Measurements from ENCODE around the gene FBXL22. TPM values are rescaled to one million over a fixed set of nuclear protein-coding genes. Genes with fewer than 3 reads are reported as not detected.

Gene FBXL22
- total and polyA plus RNA-seq, 2 of the 8 experiments (the other 6 are each of a cell fraction or from before 2014, with no cell fraction given), result 0.09 to 0.47 TPM

DNA sequence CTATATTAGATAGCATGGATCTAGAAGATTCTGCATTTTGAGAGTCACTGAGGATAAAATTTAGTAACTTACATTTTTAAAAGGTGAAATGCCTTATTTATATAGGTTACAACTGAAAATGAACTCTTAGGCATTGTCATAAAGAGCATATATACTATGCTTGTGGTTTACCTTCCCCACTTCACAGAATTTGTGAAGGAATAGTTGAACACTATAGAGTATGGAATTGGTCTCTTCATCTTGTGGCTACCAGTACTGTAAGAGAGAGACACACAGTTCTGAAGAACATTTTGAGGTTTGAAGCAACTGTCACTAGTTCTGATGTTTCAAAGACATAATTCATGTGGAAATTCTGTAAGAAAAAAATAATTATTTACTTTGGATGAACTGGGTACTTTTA is 41.7 kb upstream of the FBXL22 start:
- H3K79me1 ChIP-seq (ENCODE audit: low read depth, low read length), result no peaks in the 10 kb centered on the region
- no peaks in the 10 kb centered on the region for H3K27me3 ChIP-seq (replicated peaks in 1 of 4; ENCODE audit: control insufficient read depth in 3 of 4, extremely low read depth in 1 of 4, insufficient read depth in 3 of 4, low read length in 3 of 4)
- no peak overlapping the region for H3K4me2 ChIP-seq (ENCODE audit: insufficient read depth in 1 of 2, low read depth in 2 of 2, low read length in 2 of 2)
- H2AK5ac ChIP-seq (ENCODE audit: low read depth, low read length), result no peak overlapping the region
- H2AFZ ChIP-seq (ENCODE audit: low read length), result no peak overlapping the region
- H3K18ac ChIP-seq (ENCODE audit: extremely low read depth, low read length), result no peak overlapping the region
- H4K8ac ChIP-seq (ENCODE audit: extremely low read depth, insufficient read depth, low read length), result no peak overlapping the region
- H3K27ac ChIP-seq (ENCODE audit: low read depth, low read length), result no peak overlapping the region
- no peaks in the 10 kb centered on the region for H3K79me2 ChIP-seq (ENCODE audit: control insufficient read depth in 1 of 2, insufficient read depth in 2 of 2, low read length in 2 of 2)
- DNase-seq (ENCODE audit: low read depth in 1 of 2, low spot score in 2 of 2), result no peak
- no peak overlapping the region for H4K91ac ChIP-seq (replicated peaks; ENCODE audit: insufficient read length, low read length)
- no peak overlapping the region for H2BK20ac ChIP-seq (ENCODE audit: low read length)
- H3K36me3 ChIP-seq (ENCODE audit: control insufficient read depth in 2 of 4, insufficient read depth in 4 of 4, low read length in 3 of 4), result no peaks in the 10 kb centered on the region
- no peaks in the 10 kb centered on the region for H3K23me2 ChIP-seq (ENCODE audit: low read depth, low read length)
- ChIA-PET POLR2A (ENCODE audit: partially characterized antibody) (no interaction called here), CTCF (ENCODE audit: partially characterized antibody) (interaction anchor here (1.4 kb wide), 1 partner anchor 9 kb away, joined by 5 read pairs; no protein-coding TSS in a partner anchor)
- no peak overlapping the region for H4K5ac ChIP-seq (ENCODE audit: insufficient read length, low read depth, low read length)
- peaks cover 0 to 9% (median 7%) of the 10 kb centered on the region in 4 experiments; a peak in 5 of 7 replicates for H3K4me1 ChIP-seq (replicated peaks in 1 of 4; ENCODE audit: control insufficient read depth in 3 of 4, insufficient read depth in 4 of 4, low read length in 3 of 4)
- H3K23ac ChIP-seq (ENCODE audit: insufficient read length), result no peak overlapping the region
- no peaks in the 10 kb centered on the region for H4K20me1 ChIP-seq (replicated peaks in 1 of 2; ENCODE audit: control insufficient read depth in 1 of 2, insufficient read depth in 2 of 2, low read length in 2 of 2)
- no peak overlapping the region for H3K4me3 ChIP-seq (ENCODE audit: extremely low read depth in 1 of 4, insufficient read depth in 2 of 4, low read depth in 3 of 4, low read length in 4 of 4)
- H2BK15ac ChIP-seq (ENCODE audit: low read length), result no peak overlapping the region
- no peak overlapping the region for H2BK12ac ChIP-seq (ENCODE audit: low read depth, low read length)
- H3K9me3 ChIP-seq (ENCODE audit: insufficient read depth in 2 of 2, low read depth in 1 of 2, low read length in 1 of 2), result no peaks in the 10 kb centered on the region
- H3K56ac ChIP-seq (replicated peaks; ENCODE audit: insufficient read length, low read depth, low read length), result no peak overlapping the region
- no peak for FAIRE-seq
- no peak overlapping the region for H3K4ac ChIP-seq (replicated peaks; ENCODE audit: insufficient read length, low read depth, low read length)
- no peak overlapping the region for H3K14ac ChIP-seq (ENCODE audit: insufficient read length)
- H3K9ac ChIP-seq (replicated peaks in 1 of 4; ENCODE audit: extremely low read depth in 1 of 4, low read depth in 3 of 4, low read length in 3 of 4), result no peak overlapping the region
- H2BK5ac ChIP-seq (ENCODE audit: low read depth, low read length), result no peak overlapping the region
- no peak overlapping the region for H2BK120ac ChIP-seq (replicated peaks; ENCODE audit: low read depth, low read length)
- TF ChIP-seq GTF2F1 (IDR thresholded peaks at IDR 0.05; ENCODE audit: borderline replicate concordance, low read depth, low read length) (no peak), RXRA (IDR thresholded peaks at IDR 0.05; ENCODE audit: insufficient read depth, low read depth, low read length) (no peak), HDAC6 (IDR thresholded peaks at IDR 0.05; ENCODE audit: low read depth, low read length) (no peak), FOSL1 (IDR thresholded peaks at IDR 0.05; ENCODE audit: insufficient read depth, low read depth, low read length) (no peak), JUND (IDR thresholded peaks at IDR 0.05; ENCODE audit: low read length) (no peak), E2F6 (IDR thresholded peaks at IDR 0.05) (no peak), KDM4A (IDR thresholded peaks at IDR 0.05; ENCODE audit: low read depth, low read length, severe bottlenecking) (no peak), SP1 (IDR thresholded peaks at IDR 0.05; ENCODE audit: low read depth, low read length) (no peak), KDM1A (IDR thresholded peaks at IDR 0.05; ENCODE audit: borderline replicate concordance, low read length) (no peak), ZNF274 (IDR thresholded peaks at IDR 0.05; ENCODE audit: borderline replicate concordance, extremely low read depth, low read length) (no peak), TCF12 (IDR thresholded peaks at IDR 0.05; ENCODE audit: low read depth, low read length) (no peak), BCL11A (IDR thresholded peaks at IDR 0.05; ENCODE audit: low read depth in 2 of 2, low read length in 2 of 2) (no peak), SIRT6 (IDR thresholded peaks at IDR 0.05; ENCODE audit: low read length) (no peak), CTBP2 (IDR thresholded peaks at IDR 0.05; ENCODE audit: borderline replicate concordance, insufficient read depth, insufficient read length, low read length) (no peak)
- TF ChIP-seq, protein P1, sequence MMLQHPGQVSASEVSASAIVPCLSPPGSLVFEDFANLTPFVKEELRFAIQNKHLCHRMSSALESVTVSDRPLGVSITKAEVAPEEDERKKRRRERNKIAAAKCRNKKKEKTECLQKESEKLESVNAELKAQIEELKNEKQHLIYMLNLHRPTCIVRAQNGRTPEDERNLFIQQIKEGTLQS (IDR thresholded peaks at IDR 0.05; ENCODE audit: insufficient read depth, low read depth, low read length), result no peak

Measured in H1 (cell line).